Measurements from ENCODE around the gene ZNF407.

ZNF407 gene

GRCh38 chr18:74775239-74775638, 177.6 kb downstream of the ZNF407 start:
- no peaks in the 10 kb centered on the region for H3K9me3 Mint-ChIP-seq (ENCODE audit: low read depth)
- H3K4me3 Mint-ChIP-seq, result no peak overlapping the region
- peaks cover 17% of the 10 kb centered on the region for H3K36me3 Mint-ChIP-seq
- H3K27ac Mint-ChIP-seq, result no peak overlapping the region
- H3K27me3 Mint-ChIP-seq, result no peaks in the 10 kb centered on the region
- peaks cover 6% of the 10 kb centered on the region for H3K4me1 Mint-ChIP-seq (ENCODE audit: low read depth)

- Mint-ChIP-seq H3K36me3 (peaks cover 16% of the 10 kb centered on the region), H3K4me1 (ENCODE audit: low read depth) (no peaks in the 10 kb centered on the region), H3K4me3 (no peak overlapping the region), H3K27ac (no peak overlapping the region), H3K27me3 (no peaks in the 10 kb centered on the region), H3K9me3 (ENCODE audit: low read depth) (no peaks in the 10 kb centered on the region)
These were observed 180.6 kb downstream of the ZNF407 start for GRCh38 chr18:74778191-74778847.

- peaks cover 18% of the 10 kb centered on the region for H3K36me3 Mint-ChIP-seq
- no peaks in the 10 kb centered on the region for H3K4me1 Mint-ChIP-seq (ENCODE audit: low read depth)
- no peak overlapping the region for H3K4me3 Mint-ChIP-seq
- no peak overlapping the region for H3K27ac Mint-ChIP-seq
- no peaks in the 10 kb centered on the region for H3K27me3 Mint-ChIP-seq
- H3K9me3 Mint-ChIP-seq (ENCODE audit: low read depth), result no peaks in the 10 kb centered on the region
These were observed 187.1 kb downstream of the ZNF407 start for GRCh38 chr18:74784752-74785151.

- no peak overlapping the region for H3K27ac Mint-ChIP-seq
- H3K4me1 Mint-ChIP-seq (ENCODE audit: low read depth), result no peaks in the 10 kb centered on the region
- no peaks in the 10 kb centered on the region for H3K9me3 Mint-ChIP-seq (ENCODE audit: low read depth)
- H3K4me3 Mint-ChIP-seq, result no peak overlapping the region
- no peaks in the 10 kb centered on the region for H3K27me3 Mint-ChIP-seq
- peaks cover 19% of the 10 kb centered on the region for H3K36me3 Mint-ChIP-seq
These were observed 188.0 kb downstream of the ZNF407 start for GRCh38 chr18:74785632-74786031.

- Mint-ChIP-seq H3K9me3 (ENCODE audit: low read depth) (no peaks in the 10 kb centered on the region), H3K36me3 (peaks cover 18% of the 10 kb centered on the region), H3K27ac (no peak overlapping the region), H3K4me3 (no peak overlapping the region), H3K27me3 (no peaks in the 10 kb centered on the region), H3K4me1 (ENCODE audit: low read depth) (no peaks in the 10 kb centered on the region)
These were observed 191.0 kb downstream of the ZNF407 start for GRCh38 chr18:74788657-74789056.

- Mint-ChIP-seq H3K4me3 (no peak overlapping the region), H3K4me1 (ENCODE audit: low read depth) (no peaks in the 10 kb centered on the region), H3K9me3 (ENCODE audit: low read depth) (no peaks in the 10 kb centered on the region), H3K36me3 (peaks cover 19% of the 10 kb centered on the region), H3K27me3 (no peaks in the 10 kb centered on the region), H3K27ac (no peak overlapping the region)
These were observed 191.4 kb downstream of the ZNF407 start for GRCh38 chr18:74789078-74789477.

GRCh38 chr18:74790451-74790850, 192.8 kb downstream of the ZNF407 start:
- no peaks in the 10 kb centered on the region for H3K4me1 Mint-ChIP-seq (ENCODE audit: low read depth)
- no peaks in the 10 kb centered on the region for H3K27me3 Mint-ChIP-seq
- H3K9me3 Mint-ChIP-seq (ENCODE audit: low read depth), result no peaks in the 10 kb centered on the region
- no peak overlapping the region for H3K27ac Mint-ChIP-seq
- peaks cover 16% of the 10 kb centered on the region for H3K36me3 Mint-ChIP-seq
- no peak overlapping the region for H3K4me3 Mint-ChIP-seq

- peaks cover under 1% of the 10 kb centered on the region for H3K4me1 Mint-ChIP-seq (ENCODE audit: low read depth)
- no peaks in the 10 kb centered on the region for H3K27me3 Mint-ChIP-seq
- H3K36me3 Mint-ChIP-seq, result peaks cover 16% of the 10 kb centered on the region
- no peaks in the 10 kb centered on the region for H3K9me3 Mint-ChIP-seq (ENCODE audit: low read depth)
- H3K4me3 Mint-ChIP-seq, result no peak overlapping the region
- no peak overlapping the region for H3K27ac Mint-ChIP-seq
These were observed 194.0 kb downstream of the ZNF407 start for GRCh38 chr18:74791501-74792194.

- no peak overlapping the region for H3K4me3 Mint-ChIP-seq
- no peaks in the 10 kb centered on the region for H3K27me3 Mint-ChIP-seq
- H3K27ac Mint-ChIP-seq, result no peak overlapping the region
- H3K4me1 Mint-ChIP-seq (ENCODE audit: low read depth), result peaks cover 12% of the 10 kb centered on the region
- peaks cover 14% of the 10 kb centered on the region for H3K36me3 Mint-ChIP-seq
- H3K9me3 Mint-ChIP-seq (ENCODE audit: low read depth), result no peaks in the 10 kb centered on the region
These were observed 196.1 kb downstream of the ZNF407 start for GRCh38 chr18:74793746-74794145.

- no peak overlapping the region for H3K27ac Mint-ChIP-seq
- H3K36me3 Mint-ChIP-seq, result peaks cover 11% of the 10 kb centered on the region
- peaks cover 12% of the 10 kb centered on the region for H3K4me1 Mint-ChIP-seq (ENCODE audit: low read depth)
- H3K9me3 Mint-ChIP-seq (ENCODE audit: low read depth), result no peaks in the 10 kb centered on the region
- no peak overlapping the region for H3K4me3 Mint-ChIP-seq
- H3K27me3 Mint-ChIP-seq, result no peaks in the 10 kb centered on the region
These were observed 198.1 kb downstream of the ZNF407 start for GRCh38 chr18:74795751-74796150.

- H3K4me3 Mint-ChIP-seq, result no peak overlapping the region
- no peaks in the 10 kb centered on the region for H3K9me3 Mint-ChIP-seq (ENCODE audit: low read depth)
- peaks cover 10% of the 10 kb centered on the region for H3K36me3 Mint-ChIP-seq
- H3K27ac Mint-ChIP-seq, result no peak overlapping the region
- peaks cover 12% of the 10 kb centered on the region for H3K4me1 Mint-ChIP-seq (ENCODE audit: low read depth)
- H3K27me3 Mint-ChIP-seq, result no peaks in the 10 kb centered on the region
These were observed 198.5 kb downstream of the ZNF407 start for GRCh38 chr18:74796211-74796610.

- H3K4me3 Mint-ChIP-seq, result no peak overlapping the region
- H3K27ac Mint-ChIP-seq, result no peak overlapping the region
- peaks cover 12% of the 10 kb centered on the region for H3K4me1 Mint-ChIP-seq (ENCODE audit: low read depth)
- peaks cover 10% of the 10 kb centered on the region for H3K36me3 Mint-ChIP-seq
- H3K27me3 Mint-ChIP-seq, result no peaks in the 10 kb centered on the region
- H3K9me3 Mint-ChIP-seq (ENCODE audit: low read depth), result no peaks in the 10 kb centered on the region
These were observed 199.3 kb downstream of the ZNF407 start for GRCh38 chr18:74796841-74797576.

- peaks cover 12% of the 10 kb centered on the region for H3K4me1 Mint-ChIP-seq (ENCODE audit: low read depth)
- peaks cover 10% of the 10 kb centered on the region for H3K36me3 Mint-ChIP-seq
- no peak overlapping the region for H3K4me3 Mint-ChIP-seq
- no peak overlapping the region for H3K27ac Mint-ChIP-seq
- no peaks in the 10 kb centered on the region for H3K27me3 Mint-ChIP-seq
- H3K9me3 Mint-ChIP-seq (ENCODE audit: low read depth), result no peaks in the 10 kb centered on the region
These were observed 200.0 kb downstream of the ZNF407 start for GRCh38 chr18:74797577-74798151.

GRCh38 chr18:74799542-74799941, 201.9 kb downstream of the ZNF407 start:
- Mint-ChIP-seq H3K36me3 (peaks cover 10% of the 10 kb centered on the region), H3K4me1 (ENCODE audit: low read depth) (peaks cover 12% of the 10 kb centered on the region), H3K9me3 (ENCODE audit: low read depth) (no peaks in the 10 kb centered on the region), H3K4me3 (no peak overlapping the region), H3K27ac (no peak overlapping the region), H3K27me3 (no peaks in the 10 kb centered on the region)

GRCh38 chr18:74800098-74800497, 202.4 kb downstream of the ZNF407 start:
- no peak overlapping the region for H3K4me3 Mint-ChIP-seq
- peaks cover 14% of the 10 kb centered on the region for H3K36me3 Mint-ChIP-seq
- H3K4me1 Mint-ChIP-seq (ENCODE audit: low read depth), result peaks cover 12% of the 10 kb centered on the region
- no peaks in the 10 kb centered on the region for H3K27me3 Mint-ChIP-seq
- no peak overlapping the region for H3K27ac Mint-ChIP-seq
- H3K9me3 Mint-ChIP-seq (ENCODE audit: low read depth), result no peaks in the 10 kb centered on the region
